HFF-Myc (cell line): Measurements from ENCODE around the gene INSIG2.

Source experiments
- DNase-seq: peaks from one replicate; pipeline ENCODE4 v3.0.0-alpha.2; 2011; ENCODE audit warnings: low read depth; ENCODE audit errors: extremely low read depth
- H3K4me3 ChIP-seq: replicated peaks from 2 replicates; pipeline ENCODE4 v1.5.1; 2011; ENCODE audit warnings: low read depth, mild to moderate bottlenecking, control low read depth, low read length
- TF ChIP-seq, protein P1 (sequence below): IDR thresholded peaks from 2 replicates; pipeline ENCODE4 v1.5.1; 2012; ENCODE audit warnings: mild to moderate bottlenecking, low read depth, low read length, control low read depth; ENCODE audit errors: missing control alignments

Gene INSIG2

DNA sequence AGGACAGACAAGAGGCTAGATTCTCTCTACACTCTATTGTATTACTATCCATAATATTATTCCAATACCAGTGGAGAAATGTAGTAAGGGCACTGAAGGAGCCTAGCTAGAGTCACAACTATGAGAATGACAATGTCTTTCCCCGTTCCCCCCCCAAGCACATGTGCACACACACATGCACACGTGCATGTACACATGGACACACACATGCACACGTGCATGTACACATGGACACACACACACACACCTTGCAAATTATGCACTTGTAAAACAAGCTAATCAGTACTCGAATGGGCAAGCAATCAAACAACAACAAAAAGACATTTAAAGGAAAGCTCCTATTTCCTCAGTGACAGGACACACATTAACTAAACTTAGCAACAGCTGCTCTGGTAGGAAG lies 65.2 kb downstream of the INSIG2 start:
- TF ChIP-seq, protein P1, sequence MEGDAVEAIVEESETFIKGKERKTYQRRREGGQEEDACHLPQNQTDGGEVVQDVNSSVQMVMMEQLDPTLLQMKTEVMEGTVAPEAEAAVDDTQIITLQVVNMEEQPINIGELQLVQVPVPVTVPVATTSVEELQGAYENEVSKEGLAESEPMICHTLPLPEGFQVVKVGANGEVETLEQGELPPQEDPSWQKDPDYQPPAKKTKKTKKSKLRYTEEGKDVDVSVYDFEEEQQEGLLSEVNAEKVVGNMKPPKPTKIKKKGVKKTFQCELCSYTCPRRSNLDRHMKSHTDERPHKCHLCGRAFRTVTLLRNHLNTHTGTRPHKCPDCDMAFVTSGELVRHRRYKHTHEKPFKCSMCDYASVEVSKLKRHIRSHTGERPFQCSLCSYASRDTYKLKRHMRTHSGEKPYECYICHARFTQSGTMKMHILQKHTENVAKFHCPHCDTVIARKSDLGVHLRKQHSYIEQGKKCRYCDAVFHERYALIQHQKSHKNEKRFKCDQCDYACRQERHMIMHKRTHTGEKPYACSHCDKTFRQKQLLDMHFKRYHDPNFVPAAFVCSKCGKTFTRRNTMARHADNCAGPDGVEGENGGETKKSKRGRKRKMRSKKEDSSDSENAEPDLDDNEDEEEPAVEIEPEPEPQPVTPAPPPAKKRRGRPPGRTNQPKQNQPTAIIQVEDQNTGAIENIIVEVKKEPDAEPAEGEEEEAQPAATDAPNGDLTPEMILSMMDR: no peak

DNA sequence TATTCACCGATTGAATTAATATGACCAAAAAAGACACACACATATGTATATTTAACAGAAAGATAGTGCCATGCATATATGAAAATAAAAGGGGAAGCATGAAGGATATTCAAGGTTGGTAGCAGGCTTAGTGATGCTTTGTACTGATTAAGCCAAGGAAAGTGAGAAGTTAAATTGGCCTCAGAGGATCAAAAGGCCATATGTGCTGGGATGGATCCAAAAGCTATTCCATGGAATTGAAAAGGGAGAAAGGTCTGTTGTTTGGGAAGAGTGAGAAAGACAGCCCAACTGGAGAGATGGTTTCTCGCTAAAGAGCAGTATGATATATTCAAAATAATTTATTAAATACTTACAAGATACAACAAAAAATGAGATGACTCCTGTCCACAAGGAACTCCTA lies 65.9 kb downstream of the INSIG2 start:
- TF ChIP-seq, protein P1: no peak
- no peak overlapping the region for H3K4me3 ChIP-seq
- DNase-seq: no peak

More for the DNA sequence above, 65.2 kb downstream of the INSIG2 start:
- DNase-seq: no peak
- H3K4me3 ChIP-seq: no peak overlapping the region
